Inferior parietal cortex (tissue), 1 donor: Measurements from ENCODE around the gene KLK14.

ENCODE experiments used
- DNase-seq: peaks from one replicate; pipeline ENCODE4 v3.0.0-alpha.2; 2016; ENCODE audit errors: extremely low spot score

The KLK14 gene

GRCh38 chr19:51086153-51086850 lies 3.6 kb upstream of the KLK14 start:
- no peak for DNase-seq

GRCh38 chr19:51084505-51084904 lies 1.8 kb upstream of the KLK14 start:
- DNase-seq: no peak

- DNase-seq: no peak
Measured at GRCh38 chr19:51083783-51084182, 1.1 kb upstream of the KLK14 start.

- no peak for DNase-seq
Measured at GRCh38 chr19:51083181-51083580, 494 bp upstream of the KLK14 start.

GRCh38 chr19:51081476-51081875 lies 1.2 kb downstream of the KLK14 start:
- DNase-seq: no peak

- no peak for DNase-seq
Measured at GRCh38 chr19:51079481-51080110, 3.1 kb downstream of the KLK14 start.

GRCh38 chr19:51078731-51079130 lies 4.0 kb downstream of the KLK14 start:
- DNase-seq: no peak

GRCh38 chr19:51078104-51078503 lies 4.6 kb downstream of the KLK14 start:
- DNase-seq: no peak

GRCh38 chr19:51076631-51077213 lies 6.0 kb downstream of the KLK14 start:
- no peak for DNase-seq

- DNase-seq: no peak
Measured at GRCh38 chr19:51075998-51076397, 6.7 kb downstream of the KLK14 start.

GRCh38 chr19:51071095-51071405 lies 11.6 kb downstream of the KLK14 start:
- DNase-seq: no peak

- DNase-seq: no peak
Measured at GRCh38 chr19:51070334-51071094, 12.2 kb downstream of the KLK14 start.

GRCh38 chr19:51066393-51067186 lies 16.1 kb downstream of the KLK14 start:
- DNase-seq: no peak

- no peak for DNase-seq
Measured at GRCh38 chr19:51065221-51065960, 17.3 kb downstream of the KLK14 start.

- no peak for DNase-seq
Measured at GRCh38 chr19:51064534-51065220, 18.0 kb downstream of the KLK14 start, which contains the start of gene KLK13. Gene KLK13, minus strand, starts transcription at chr19:51065092. Its CDS starts 25 bp downstream, at chr19:51065067.

GRCh38 chr19:51063664-51064063 lies 19.0 kb downstream of the KLK14 start:
- DNase-seq: no peak

GRCh38 chr19:51060973-51061372 lies 21.7 kb downstream of the KLK14 start:
- no peak for DNase-seq

GRCh38 chr19:51060336-51060735 lies 22.4 kb downstream of the KLK14 start:
- no peak for DNase-seq

GRCh38 chr19:51059715-51060114 lies 23.0 kb downstream of the KLK14 start:
- DNase-seq: no peak

GRCh38 chr19:51055866-51056265 lies 26.8 kb downstream of the KLK14 start:
- DNase-seq: no peak

- DNase-seq: no peak
Measured at GRCh38 chr19:51047031-51047335, 35.7 kb downstream of the KLK14 start.
